HEK293 (cell line): Measurements from ENCODE around the gene CEND1.

Experiments used
- CTCF ChIA-PET: fragments of 350-600 bp; formaldehyde crosslinking; extraction: SDS; loops from one replicate; lab custom pipeline; 2021; ENCODE audit warnings: antibody characterized with exemption; lab: Yijun Ruan, JAX
- POLR2A ChIA-PET: fragments of 300-600 bp; formaldehyde crosslinking; extraction: SDS; loops from one replicate; lab custom pipeline; 2020; ENCODE audit warnings: antibody characterized with exemption, inconsistent platforms; lab: Yijun Ruan, JAX
- H3K27ac ChIP-seq: fragments of 200-500 bp; sonication (Bioruptor generic); 2 replicates; pipeline ENCODE4 v1.5.1; 2014; ENCODE audit warnings: low read depth, low read length, control low read depth, inconsistent platforms; ENCODE audit errors: extremely low read depth
- H3K36me3 ChIP-seq, 2 experiments: fragments of 200-500 bp in 1 of 2; sonication (Bioruptor generic) in 1 of 2; 1 replicate in 1 of 2; 2 replicates in 1 of 2; pipeline ENCODE4 v1.5.1; 2014 to 2017; ENCODE audit warnings: inconsistent platforms in 2 of 2, low read length in 2 of 2; ENCODE audit not compliant: control insufficient read depth in 2 of 2, insufficient read depth in 1 of 2
- H3K4me1 ChIP-seq: fragments of 200-500 bp; sonication (Bioruptor generic); 2 replicates; pipeline ENCODE4 v1.5.1; 2014; ENCODE audit warnings: mild to moderate bottlenecking, low read length, inconsistent platforms; ENCODE audit not compliant: control insufficient read depth, insufficient read depth
- H3K4me3 ChIP-seq: 2 replicates; pipeline ENCODE4 v1.5.1; 2011; ENCODE audit warnings: low read depth, mild to moderate bottlenecking, control low read depth, low read length, moderate library complexity
- H3K9me3 ChIP-seq: fragments of 200-500 bp; sonication (Bioruptor generic); 2 replicates; pipeline ENCODE4 v1.5.1; 2014; ENCODE audit warnings: low read depth, low read length, inconsistent platforms; ENCODE audit not compliant: control insufficient read depth, insufficient read depth
- HIC1 ChIP-seq: fragments of 450-650 bp; formaldehyde crosslinking; IDR thresholded peaks from 2 replicates; pipeline ENCODE4 v1.5.1; 2016; ENCODE audit warnings: missing biosample characterization, missing genetic modification characterization
- IKZF3 ChIP-seq: fragments of 450-650 bp; IDR thresholded peaks from 2 replicates; pipeline ENCODE4 v1.5.0; 2018; ENCODE audit warnings: missing biosample characterization, mild to moderate bottlenecking, missing genetic modification characterization, moderate library complexity
- SCRT2 ChIP-seq: fragments of 450-650 bp; formaldehyde crosslinking; IDR thresholded peaks from 2 replicates; pipeline ENCODE4 v1.5.1; 2016; ENCODE audit warnings: missing biosample characterization, missing genetic modification characterization
- ZBTB17 ChIP-seq: fragments of 450-650 bp; formaldehyde crosslinking; IDR thresholded peaks from 2 replicates; pipeline ENCODE4 v1.5.1; 2016; ENCODE audit warnings: missing biosample characterization, missing genetic modification characterization
- ZIC2 ChIP-seq: fragments of 450-650 bp; formaldehyde crosslinking; IDR thresholded peaks from 2 replicates; pipeline ENCODE4 v1.5.1; 2016; ENCODE audit warnings: missing biosample characterization, missing genetic modification characterization
- ZNF16 ChIP-seq: fragments of 450-650 bp; formaldehyde crosslinking; IDR thresholded peaks from 2 replicates; pipeline ENCODE4 v1.5.1; 2016; ENCODE audit warnings: low read depth, missing biosample characterization, missing genetic modification characterization
- ZNF2 ChIP-seq: fragments of 450-650 bp; formaldehyde crosslinking; IDR thresholded peaks from 2 replicates; pipeline ENCODE4 v1.5.1; 2016; ENCODE audit warnings: missing biosample characterization, missing genetic modification characterization
- ZNF292 ChIP-seq: fragments of 450-650 bp; formaldehyde crosslinking; IDR thresholded peaks from 2 replicates; pipeline ENCODE4 v1.5.1; 2016; ENCODE audit warnings: low read depth, missing biosample characterization, missing genetic modification characterization, borderline replicate concordance
- ZNF777 ChIP-seq: fragments of 450-650 bp; formaldehyde crosslinking; IDR thresholded peaks from 2 replicates; pipeline ENCODE4 v1.5.1; 2017; ENCODE audit warnings: missing biosample characterization, missing genetic modification characterization, borderline replicate concordance
- TF ChIP-seq, protein P1 (sequence below): fragments of 450-650 bp; formaldehyde crosslinking; IDR thresholded peaks from 2 replicates; pipeline ENCODE4 v1.5.1; 2016; ENCODE audit warnings: missing biosample characterization, missing genetic modification characterization, borderline replicate concordance

The CEND1 gene

GRCh38 chr11:779955-780532 is 9.8 kb downstream of the CEND1 start:
- H3K4me3 ChIP-seq, result no peak overlapping the region
- no peak for TF ChIP-seq ZNF292 (tag by site-specific recombination)
- no peak for TF ChIP-seq ZNF16
- TF ChIP-seq ZNF777 (tag by site-specific recombination), result no peak
- no peak for TF ChIP-seq ZBTB17 (tag by site-specific recombination)
- no peak overlapping the region for H3K27ac ChIP-seq
- H3K9me3 ChIP-seq, result no peaks in the 10 kb centered on the region
- POLR2A ChIA-PET, result interaction anchor here (2.1 kb wide), 1 partner anchor 10 kb away, joined by 6 read pairs; the partner anchor contains the start of gene CEND1
- peaks cover 0 to 48% of the 10 kb centered on the region in 2 experiments; a peak in 2 of 3 replicates for H3K36me3 ChIP-seq
- H3K4me1 ChIP-seq, result no peaks in the 10 kb centered on the region; the same call in 1 of the 2 replicates
- CTCF ChIA-PET, result no interaction called here

- Histone ChIP-seq H3K4me3 (no peak overlapping the region), H3K9me3 (no peaks in the 10 kb centered on the region), H3K27ac (no peak overlapping the region), H3K36me3 (peaks cover 0 to 54% of the 10 kb centered on the region in 2 experiments; a peak in 2 of 3 replicates), H3K4me1 (no peaks in the 10 kb centered on the region; the same call in 1 of the 2 replicates)
- TF ChIP-seq SCRT2 (tag by site-specific recombination), result peak; percentile 43; the same call in 1 of the 2 replicates
- 0 out of 2 replicates have a peak, but pooled peaks have one; percentile 10 for TF ChIP-seq HIC1 (tag by site-specific recombination)
- TF ChIP-seq, protein P1, sequence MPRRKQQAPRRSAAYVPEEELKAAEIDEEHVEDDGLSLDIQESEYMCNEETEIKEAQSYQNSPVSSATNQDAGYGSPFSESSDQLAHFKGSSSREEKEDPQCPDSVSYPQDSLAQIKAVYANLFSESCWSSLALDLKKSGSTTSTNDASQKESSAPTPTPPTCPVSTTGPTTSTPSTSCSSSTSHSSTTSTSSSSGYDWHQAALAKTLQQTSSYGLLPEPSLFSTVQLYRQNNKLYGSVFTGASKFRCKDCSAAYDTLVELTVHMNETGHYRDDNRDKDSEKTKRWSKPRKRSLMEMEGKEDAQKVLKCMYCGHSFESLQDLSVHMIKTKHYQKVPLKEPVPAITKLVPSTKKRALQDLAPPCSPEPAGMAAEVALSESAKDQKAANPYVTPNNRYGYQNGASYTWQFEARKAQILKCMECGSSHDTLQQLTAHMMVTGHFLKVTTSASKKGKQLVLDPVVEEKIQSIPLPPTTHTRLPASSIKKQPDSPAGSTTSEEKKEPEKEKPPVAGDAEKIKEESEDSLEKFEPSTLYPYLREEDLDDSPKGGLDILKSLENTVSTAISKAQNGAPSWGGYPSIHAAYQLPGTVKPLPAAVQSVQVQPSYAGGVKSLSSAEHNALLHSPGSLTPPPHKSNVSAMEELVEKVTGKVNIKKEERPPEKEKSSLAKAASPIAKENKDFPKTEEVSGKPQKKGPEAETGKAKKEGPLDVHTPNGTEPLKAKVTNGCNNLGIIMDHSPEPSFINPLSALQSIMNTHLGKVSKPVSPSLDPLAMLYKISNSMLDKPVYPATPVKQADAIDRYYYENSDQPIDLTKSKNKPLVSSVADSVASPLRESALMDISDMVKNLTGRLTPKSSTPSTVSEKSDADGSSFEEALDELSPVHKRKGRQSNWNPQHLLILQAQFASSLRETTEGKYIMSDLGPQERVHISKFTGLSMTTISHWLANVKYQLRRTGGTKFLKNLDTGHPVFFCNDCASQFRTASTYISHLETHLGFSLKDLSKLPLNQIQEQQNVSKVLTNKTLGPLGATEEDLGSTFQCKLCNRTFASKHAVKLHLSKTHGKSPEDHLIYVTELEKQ, result no peak
- TF ChIP-seq ZIC2 (tag by site-specific recombination), result peak; percentile 54; the same call in 1 of the 2 replicates
- no peak for TF ChIP-seq IKZF3 (tag by site-specific recombination)
- no peak for TF ChIP-seq ZNF2
- CTCF ChIA-PET, result no interaction called here
- POLR2A ChIA-PET, result interaction anchor here (0.8 to 2.1 kb wide), 3 partner anchors 11 to 64 kb away, joined by 3 to 6 read pairs (median 3); partner anchors contain the start of genes CEND1 and TSPAN4
These were observed 10.6 kb downstream of the CEND1 start for GRCh38 chr11:778976-779954.
